NCI-H2171 treated with DMSO at 0.1 percent for 48 hours (cell line): ENCODE measurements around the gene GREB1L.
A peak's percentile ranks its signal among the peaks of the same experiment; 100 is the strongest.
"Not testable (repeated sequence)": the region's sequence is repeated elsewhere in the genome, so short reads cannot be mapped to it uniquely, and the experiment has no call there.

ENCODE experiments used
- DNase-seq: peaks from one replicate; lab custom pipeline; 2025; lab: John Stamatoyannopoulos, UW

The GREB1L gene

DNA sequence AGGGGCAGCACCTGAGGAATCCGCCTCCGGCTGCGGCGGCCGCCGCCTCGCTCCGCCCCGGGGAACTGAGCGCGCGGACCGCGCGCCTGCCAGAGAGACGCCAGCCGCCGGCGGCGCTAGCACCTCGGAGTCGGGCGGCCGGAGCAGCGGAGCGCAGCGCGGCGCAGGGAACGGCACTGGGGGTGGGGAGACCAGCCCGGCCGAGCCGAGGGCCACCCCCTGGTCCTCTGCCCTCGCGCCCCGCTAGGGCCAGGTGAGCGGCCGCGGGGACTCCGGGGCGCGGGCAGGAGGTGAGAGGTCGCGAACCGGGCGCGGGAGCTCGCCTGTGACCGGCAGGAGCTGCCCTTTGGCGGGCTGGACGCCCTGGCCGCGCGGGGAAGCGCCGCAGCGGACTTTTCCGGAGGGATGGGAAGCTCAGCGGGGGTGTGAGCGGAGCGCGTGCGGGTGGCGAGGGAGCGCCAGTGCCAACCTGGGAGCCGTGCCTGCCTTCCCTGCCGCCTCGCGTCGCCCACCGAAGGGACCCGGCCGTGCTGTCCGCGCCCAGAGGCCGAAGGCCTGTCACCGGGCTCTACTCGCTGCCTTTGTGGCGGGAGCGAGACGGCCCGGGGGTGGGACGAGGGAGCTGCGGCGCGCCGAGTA is at the start of gene GREB1L:
Gene GREB1L, plus strand, starts transcription at position 92 of the 639 bp plus-strand sequence. CDS start 141,287 bp downstream, outside the sequence.
- peak; percentile 47 for DNase-seq

DNA sequence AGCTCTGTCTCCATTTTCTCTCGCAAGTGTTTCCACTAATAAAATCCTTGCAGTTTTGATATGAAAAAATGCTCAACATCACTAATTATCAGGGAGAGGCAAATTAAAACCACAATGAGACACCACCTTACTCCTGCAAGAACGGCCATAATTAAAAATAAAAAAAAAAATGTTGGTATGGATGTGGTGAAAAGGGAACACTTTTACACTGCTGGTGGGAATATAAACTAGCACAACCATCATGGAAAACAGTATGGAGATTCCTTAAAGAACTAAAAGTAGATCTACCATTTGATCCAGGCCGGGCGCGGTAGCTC is 49.8 kb upstream of the GREB1L start:
- no peak for DNase-seq

DNA sequence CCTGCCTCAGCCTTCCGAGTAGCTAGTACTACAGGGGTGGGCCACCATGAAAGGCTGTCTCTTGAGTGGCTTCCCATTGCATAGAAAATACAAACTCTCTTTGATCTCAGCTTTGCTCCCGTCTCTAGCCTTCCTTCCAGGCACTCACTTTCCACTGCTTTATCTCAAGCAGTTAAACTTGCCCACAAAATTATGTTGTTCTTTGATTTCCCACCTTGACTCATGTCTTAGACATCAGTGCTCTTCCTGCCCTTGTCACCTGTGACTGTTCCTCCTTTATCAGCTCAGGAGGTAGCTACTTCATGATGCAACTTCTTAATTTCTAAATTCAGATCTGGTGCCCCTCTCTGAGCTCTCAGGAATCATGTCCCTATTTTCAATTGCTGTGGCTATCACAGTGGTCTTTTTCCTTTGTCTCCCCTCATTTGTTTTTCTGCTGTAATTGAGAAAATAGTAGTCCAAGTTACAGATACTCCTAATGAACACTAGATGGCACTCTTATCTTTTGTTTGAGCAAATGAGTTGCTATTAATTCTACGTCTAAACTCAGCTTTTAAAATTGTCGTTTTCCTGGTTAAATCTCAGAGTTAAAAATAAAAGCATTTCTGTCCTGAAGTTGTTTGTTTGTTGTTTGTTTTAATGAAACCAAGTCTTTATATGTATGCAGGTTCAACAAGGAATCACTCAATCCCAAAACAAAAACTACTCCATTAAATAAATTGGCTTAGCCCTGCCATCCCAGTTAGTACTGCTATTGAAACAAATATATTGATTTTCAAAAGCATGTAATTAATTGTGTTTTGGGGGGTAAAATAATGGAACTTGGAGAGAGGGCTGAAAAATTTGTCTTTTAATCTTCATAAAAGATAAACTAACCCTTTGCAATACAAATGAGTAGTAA is 46.9 kb upstream of the GREB1L start:
- peak; percentile 68 for DNase-seq

DNA sequence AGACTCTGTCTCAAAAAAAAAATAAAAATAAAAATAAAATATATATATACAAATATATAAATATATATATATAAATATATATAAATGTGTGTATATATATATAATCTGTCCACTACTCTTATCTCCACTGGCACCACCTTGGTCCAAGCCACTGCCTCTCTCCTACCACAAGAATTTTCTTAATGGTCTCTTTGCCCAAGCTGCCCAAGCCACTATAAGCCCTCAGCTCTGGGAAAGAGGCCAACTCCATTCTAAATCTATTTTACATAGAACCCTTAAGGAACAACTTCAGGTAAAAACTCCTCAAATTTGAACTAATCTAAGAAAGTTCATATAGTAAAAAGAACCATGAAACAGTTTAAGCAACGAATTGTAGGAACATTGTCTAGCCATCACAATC is 45.6 kb upstream of the GREB1L start:
- DNase-seq = no peak

DNA sequence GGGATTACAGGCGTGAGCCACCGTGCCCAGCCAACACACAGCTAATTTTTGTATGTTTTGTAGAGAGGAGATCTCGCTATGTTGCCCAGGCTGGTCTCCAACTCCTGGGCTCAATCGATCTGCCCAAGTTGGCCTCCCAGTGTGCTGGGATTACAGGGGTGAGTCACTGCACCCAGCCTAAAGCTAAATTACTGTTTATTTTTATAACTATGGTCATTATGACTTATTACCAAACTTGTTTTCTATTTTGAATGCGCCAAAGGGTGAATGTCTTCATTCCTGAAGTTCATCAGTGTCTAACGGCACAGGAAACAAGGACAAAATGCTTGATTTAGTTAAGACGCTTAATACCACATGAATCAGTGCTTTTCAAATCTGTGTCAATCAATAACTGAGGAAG is 38.9 kb upstream of the GREB1L start:
- DNase-seq = no peak

DNA sequence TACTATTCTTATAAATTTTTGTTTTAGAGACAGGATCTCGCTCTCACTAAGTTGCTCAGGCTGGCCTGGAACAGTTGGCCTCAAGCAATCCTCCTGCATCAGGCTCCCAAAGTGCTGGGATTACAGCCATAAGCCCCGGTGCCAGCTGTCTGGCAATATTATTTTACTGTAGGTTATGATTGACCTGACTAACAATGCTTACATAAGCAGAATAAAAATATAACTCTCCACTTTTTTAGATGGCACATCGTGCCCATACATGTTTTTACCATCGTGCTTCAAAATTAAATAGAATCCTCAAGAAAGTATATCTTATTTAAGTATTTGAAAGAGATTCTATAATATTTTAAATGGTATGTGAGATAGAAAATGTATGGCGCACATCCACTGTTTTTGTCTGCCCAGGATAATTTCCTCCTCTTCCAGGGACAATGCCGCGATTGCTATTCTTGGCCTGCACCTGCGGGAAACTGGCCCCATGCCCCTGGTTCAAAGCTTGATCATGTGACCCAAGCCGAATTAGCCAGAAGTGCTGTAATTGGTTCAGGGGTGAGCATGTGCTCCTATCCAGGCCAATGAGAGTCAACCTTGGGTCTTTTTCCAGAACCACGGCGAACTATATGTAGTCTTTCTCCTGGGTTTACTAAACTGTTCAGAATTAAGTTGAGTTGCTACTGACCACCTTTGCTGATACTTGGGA is 38.3 kb upstream of the GREB1L start:
- DNase-seq = no peak

DNA sequence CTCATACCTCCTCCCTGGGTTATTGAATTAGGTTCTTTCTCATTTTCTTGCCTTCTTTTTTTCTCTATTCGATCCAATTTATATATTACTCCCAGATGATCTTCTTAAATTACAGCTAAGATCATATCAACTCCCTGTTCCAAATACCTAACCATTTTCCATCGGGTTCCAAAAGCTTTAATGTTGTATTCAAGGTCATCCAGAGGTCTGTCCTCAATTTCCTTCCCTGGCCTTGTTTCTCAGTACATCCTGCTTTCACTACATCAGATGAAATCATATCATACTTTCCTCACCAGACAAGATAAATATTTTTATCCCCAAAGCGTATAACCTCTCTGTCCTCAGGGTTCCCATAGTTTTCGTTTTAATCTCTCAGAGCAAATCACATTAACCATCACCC is 36.3 kb upstream of the GREB1L start:
- no peak for DNase-seq

DNA sequence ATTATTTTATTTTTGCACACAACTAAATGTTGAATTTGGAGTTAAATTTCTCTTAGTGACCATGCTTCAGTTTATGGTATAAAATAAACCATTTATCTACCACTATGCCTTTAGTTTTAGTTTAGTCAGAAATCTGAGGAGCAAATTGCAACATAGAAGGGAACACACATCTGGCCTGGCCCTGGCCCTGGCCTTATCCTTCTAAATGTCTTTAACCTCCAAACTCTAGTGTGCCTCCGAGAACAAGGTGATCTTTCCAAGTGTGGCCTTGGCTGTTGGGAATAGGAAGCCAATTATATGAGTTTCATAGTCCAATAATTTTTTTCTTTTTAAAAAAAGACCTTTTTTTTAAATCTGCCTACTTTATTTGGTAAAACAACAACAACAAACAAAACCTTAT is 31.8 kb upstream of the GREB1L start:
- no peak for DNase-seq

DNA sequence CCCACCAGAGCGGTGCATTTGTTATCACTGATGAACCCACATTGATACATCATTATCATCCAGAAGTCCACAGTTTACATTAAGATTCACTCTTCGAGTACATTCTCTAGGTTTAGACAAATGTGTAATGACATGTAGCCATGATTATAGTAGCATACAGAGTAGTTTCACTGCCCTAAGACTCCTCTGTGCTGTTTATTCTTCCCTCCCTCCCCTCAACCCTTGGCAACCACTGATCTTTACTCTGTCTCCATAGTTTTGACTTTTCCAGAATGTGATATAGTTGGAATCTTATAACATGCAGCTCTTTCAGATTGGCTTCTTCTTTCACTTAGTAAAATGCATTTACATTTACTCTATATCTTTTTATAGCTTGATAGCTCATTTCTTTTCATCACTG is 31.2 kb upstream of the GREB1L start:
- no peak for DNase-seq

DNA sequence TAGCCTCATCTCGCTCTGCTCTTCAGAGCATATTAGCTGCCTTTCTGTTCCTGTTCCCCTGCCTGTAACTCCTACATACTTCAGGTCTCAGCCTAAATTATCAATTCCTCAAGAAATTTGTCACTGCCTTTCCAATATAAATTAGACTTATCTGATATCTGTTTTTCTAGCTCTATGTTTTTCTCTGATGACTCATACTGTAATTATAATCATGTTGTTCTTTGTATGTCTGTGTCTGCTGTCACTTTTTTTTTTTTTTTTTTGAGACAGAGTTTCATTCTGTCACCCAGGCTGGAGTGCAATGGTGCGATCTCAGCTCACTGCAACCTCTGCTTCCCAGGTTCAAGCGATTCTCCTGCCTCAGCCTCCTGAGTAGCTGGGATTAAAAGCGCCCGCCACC is 27.6 kb upstream of the GREB1L start:
- DNase-seq = not testable (repeated sequence)

DNA sequence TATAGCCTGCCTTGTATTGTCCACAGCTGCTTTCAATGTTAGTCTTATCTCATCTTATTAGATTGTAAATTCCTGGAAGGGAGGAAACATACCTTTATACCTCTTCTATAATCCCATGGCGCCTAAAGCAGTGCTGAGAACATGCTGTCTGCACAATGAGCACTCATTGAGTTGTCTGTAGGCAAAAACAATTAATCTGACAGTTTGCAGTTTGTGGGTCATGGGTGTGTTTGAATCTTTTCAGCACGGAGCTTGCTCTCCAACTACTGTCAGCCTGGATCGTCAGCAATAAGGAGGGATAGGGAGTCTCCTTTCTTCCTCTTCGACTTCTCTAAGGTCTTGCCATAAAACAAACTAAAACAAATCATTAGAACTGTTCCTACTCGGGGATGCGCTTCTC is 26.5 kb upstream of the GREB1L start:
- DNase-seq = no peak

DNA sequence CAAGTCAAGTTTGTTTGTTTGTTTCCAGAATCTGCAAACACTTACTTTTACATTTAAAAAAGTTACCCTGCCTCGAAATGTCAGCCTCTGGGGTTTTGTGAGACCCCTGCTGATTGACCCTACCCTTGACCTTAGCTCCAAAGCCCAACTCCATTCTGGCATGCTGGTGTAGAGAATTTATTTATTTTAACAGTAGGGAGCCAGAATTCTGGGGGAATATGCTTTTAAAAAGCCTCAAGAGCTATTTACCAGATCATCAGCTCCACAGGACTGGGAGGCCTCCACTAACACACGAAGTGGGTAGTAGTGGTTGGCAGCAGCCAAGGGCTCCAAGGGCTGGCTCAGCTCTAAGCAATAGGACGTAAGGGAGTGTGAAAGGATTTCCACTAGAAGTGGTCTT is 23.2 kb upstream of the GREB1L start:
- no peak for DNase-seq

DNA sequence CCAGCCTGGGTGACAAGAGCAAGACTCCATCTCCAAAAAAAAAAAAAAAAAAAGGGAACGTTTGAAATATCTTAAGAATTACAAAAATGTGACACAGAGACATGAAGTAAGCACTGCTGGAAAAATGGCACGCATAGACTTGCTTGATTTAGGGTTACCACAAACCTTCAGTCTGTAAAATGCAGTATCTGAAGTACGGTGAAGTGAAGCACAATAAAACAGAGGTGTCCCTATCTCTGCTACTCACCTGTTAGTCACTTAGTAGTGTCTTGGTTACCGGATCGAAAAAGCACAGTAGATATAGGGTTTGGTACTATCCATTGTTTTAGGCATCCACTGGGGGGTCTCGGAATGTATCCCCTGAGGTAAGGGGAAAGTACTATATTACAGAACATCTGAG is 11.6 kb upstream of the GREB1L start:
- no peak for DNase-seq

DNA sequence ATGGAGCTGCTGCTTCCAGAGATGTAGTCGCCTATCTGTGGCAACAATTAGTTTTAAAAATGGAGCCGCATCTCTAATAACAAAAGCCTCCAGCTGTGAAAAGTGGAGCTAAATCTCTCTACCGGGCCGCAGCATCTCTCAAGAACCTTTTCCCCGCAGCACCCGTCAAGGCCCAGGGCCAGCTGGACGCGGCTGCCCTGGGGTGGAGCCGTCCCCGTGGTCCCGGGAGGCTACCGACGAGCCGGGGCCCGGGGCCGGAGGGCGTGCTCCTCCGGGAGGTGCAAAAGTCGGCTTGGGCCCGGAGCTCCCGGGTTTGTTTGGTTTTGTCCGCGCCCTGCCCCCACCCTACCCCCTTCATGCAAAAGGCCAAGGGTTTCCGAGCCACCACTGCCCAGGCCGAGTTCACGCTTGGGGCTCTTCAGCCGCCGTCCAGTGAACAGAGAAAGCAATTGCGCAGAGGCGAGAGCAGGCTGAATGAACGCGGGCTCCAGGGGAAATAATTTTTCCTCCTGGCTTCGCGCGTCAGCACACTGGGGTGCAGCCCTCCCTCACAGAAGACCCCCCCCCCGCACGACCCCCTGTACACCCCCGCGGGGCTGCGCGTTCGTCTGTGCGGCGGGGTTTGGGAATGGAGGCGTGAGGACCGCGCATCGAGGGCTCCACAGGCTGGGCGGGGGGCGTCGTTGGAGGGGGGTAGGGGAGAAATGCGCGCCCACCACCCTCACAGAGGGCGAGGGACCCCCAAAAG is 557 bp upstream of the GREB1L start:
- no peak for DNase-seq

DNA sequence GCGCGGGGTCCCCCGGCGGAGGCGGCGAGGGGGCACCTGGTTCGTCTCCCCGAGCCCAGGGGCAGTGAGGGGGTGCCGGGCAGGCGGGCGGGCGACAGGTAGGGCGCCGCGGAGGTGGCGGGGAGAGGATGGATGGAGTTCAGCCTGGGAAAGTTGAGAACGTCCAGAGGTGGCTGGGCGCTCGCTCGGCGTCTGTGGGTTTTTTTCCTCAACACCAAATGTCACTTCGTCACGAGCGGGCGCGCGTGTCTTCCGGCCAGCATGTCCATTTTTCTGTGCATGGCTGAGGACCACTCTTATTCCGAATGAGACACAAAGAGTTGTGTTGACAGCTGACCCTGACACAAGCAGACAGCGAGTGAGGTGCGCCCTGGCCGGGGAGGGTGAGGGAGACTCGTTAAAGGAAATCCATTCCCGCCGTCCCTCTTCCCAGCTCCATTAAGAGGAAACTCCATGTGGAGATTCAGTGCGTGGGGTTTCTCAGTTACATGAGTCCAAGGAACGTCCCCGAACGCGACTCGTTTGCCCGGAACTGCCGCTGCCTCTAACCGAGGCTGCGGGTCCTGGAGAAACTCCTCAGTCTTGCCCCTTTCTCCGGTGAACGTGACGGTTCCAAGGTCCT is 859 bp downstream of the GREB1L start:
- DNase-seq = no peak

DNA sequence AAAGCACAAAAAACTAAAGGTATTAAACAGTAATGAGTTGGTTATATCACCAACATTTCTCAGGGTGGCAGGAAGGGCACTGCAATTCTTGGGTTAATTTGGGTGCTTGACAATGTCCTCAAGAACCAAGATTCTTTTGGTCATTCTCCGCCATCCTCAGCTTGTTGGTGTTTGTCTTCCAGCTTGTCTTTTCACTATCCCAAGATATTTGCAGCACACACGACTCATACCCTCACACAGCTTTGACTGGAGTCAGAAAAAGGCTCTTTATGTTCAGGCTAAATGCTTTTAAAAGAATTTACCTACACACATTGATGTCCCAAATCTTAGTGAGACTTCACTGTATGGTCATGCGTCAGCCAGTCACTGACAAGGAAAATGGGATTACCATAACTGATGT is 12.5 kb downstream of the GREB1L start:
- DNase-seq = no peak

DNA sequence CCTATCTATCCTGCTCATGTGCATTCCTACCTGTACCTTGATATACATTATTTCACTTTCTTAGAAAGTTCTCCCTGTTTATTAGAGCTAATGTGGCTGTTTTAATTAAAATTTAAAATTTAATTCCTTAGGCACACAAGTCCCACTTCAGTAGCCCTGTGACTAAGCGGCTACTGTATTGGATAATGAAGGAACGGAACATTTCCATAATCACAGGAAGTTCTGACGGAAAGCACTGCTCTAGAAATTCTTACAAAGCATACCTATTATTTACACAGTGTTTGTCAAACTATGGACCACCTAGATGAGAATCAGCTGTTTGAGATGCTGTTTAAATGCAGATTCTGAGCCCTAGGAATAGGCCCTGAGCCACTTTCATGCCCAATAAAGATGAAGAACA is 13.2 kb downstream of the GREB1L start:
- DNase-seq = no peak

DNA sequence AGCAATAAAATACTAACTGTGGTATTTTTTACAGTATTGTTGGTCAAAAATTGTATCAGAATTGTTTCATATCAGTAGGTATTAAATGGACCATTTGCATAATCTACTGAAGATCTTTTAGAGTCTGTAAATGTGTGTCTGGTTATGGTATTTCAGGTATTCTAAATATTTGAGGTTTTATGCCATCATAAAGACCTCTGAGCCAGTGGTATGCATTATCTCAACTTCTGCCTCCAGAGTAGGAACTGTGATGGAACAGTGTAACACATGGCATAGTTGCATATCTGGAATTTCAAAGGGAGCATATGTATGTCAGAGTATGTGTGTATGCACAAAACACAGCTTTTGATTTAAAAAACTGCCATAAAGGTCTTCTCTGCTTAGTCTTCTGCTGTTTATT is 15.4 kb downstream of the GREB1L start:
- no peak for DNase-seq

DNA sequence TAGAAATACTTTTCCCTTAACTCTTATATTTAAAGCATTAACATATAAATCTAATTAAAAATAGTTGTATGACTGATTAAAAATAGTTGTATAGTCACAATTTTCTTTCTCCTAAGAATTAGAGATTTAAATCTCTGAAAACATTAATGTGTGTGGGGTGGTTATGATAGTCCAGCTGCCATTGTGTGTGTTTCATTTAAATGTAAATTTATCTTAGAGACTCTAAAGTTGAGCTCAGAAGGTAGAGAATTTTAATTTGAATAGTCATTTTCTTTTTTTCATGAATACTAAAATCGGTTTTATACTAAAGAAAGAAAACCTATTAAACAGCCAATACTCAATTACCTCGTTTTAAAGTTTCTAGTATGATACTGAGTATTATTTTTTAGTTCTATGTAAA is 18.6 kb downstream of the GREB1L start:
- no peak for DNase-seq

DNA sequence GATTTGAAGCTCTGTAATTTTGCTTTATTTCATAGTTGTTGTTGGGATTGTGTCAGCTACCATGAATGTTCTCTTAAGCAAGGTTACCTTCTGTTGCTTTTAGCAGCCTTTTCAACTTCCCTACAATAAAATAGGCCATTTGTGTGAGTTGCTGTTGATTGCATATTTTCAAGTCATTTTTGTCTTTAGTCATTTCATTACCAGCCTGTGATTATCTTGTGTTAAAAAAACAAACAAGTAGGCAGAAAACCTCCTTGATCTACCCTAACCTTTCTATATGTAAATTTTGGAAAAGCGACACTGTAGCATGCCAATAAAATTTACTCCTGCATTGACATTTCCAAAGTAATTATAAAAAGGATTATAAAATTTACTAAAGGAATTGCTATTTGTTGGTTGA is 19.3 kb downstream of the GREB1L start:
- DNase-seq = no peak

DNA sequence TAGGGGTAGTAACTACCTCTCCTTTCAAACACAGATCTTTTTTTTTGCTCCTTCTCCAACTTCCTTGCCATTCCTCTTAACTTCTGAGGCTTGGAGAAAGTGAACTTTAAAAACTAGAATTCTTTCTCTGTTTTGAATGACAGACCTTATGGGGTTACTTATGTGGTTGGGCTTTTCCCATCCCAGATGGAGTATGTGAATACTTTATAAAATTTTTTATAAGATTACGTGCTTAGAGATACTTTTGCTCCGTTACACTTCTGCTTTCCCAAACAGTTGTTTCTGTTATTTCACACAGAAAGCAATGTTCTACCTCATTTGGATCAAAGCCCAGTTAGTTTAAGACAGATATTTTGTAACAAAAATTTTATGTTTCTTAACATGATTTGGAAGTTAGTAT is 20.2 kb downstream of the GREB1L start:
- no peak for DNase-seq

DNA sequence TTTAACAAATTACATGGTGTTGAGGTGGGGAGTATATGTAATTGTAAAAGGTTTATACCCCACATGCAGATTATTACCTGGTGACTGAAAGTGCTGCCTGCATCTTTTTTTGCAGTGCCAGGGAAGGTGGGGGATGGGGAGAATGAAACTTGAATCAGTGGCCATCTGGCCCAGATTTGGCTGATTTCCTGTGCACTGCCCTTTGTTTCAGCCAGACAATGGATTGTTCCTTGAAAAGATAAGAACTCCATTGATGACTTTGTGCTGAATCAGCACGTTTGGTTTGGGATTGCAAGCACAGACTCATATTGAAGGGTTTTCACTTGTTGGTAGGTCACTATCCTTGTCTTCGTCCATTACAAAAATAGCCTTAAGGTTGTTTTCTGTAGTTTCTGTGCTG is 20.9 kb downstream of the GREB1L start:
- DNase-seq = no peak
